ENCODE data around the gene PLA2G15.

GRCh38 chr16:68202091-68202519 is 43.1 kb upstream of the PLA2G15 start:
- no peak for TF ChIP-seq POLR2A (IDR thresholded peaks at IDR 0.05)
- TF ChIP-seq CTCF (IDR thresholded peaks at IDR 0.05) = no peak
- TF ChIP-seq POLR2AphosphoS5 (IDR thresholded peaks at IDR 0.05) = no peak
